Body of pancreas (tissue), 4 donors: Measurements from ENCODE around the gene RAB2B. TPM values are rescaled to one million over a fixed set of nuclear protein-coding genes. Genes with fewer than 3 reads are reported as not detected.
"Not testable (repeated sequence)": the region's sequence is repeated elsewhere in the genome, so short reads cannot be mapped to it uniquely, and the experiment has no call there.

Experiments used
- ATAC-seq: fragments of 150-250 bp; one replicate; pipeline ENCODE4 v1.9.1; 2016
- DNase-seq, 4 donors: peaks; one replicate each; pipeline ENCODE4 v3.0.0-alpha.2; 2019
- H3K27ac ChIP-seq, 4 donors: fragments of 200-600 bp; sonication (generic); 1 replicate in 3 of 4; 2 replicates in 1 of 4; pipeline versions ENCODE4 v1.5.1 to v1.6.1; 2016 to 2019; ENCODE audit warnings: mild to moderate bottlenecking in 1 of 4, mixed read lengths in 1 of 4, moderate library complexity in 1 of 4
- H3K27me3 ChIP-seq, 2 donors: fragments of 200-600 bp; sonication (generic); one replicate each; pipeline ENCODE4 v1.6.0; 2016; ENCODE audit warnings: mild to moderate bottlenecking in 1 of 2
- H3K36me3 ChIP-seq, 2 donors: fragments of 200-600 bp; sonication (generic); replicated peaks in 1 of 2; 2 replicates each; pipeline ENCODE4 v1.5.1; 2016; ENCODE audit warnings: low read depth in 2 of 2; ENCODE audit not compliant: insufficient read depth in 1 of 2
- H3K4me1 ChIP-seq: fragments of 200-600 bp; sonication (generic); one replicate; pipeline ENCODE4 v1.6.0; 2016
- H3K4me3 ChIP-seq, 2 donors: fragments of 200-600 bp; sonication (generic); 1 replicate in 1 of 2; 2 replicates in 1 of 2; pipeline ENCODE4 v1.5.1; 2016 to 2019
- H3K9me3 ChIP-seq, 3 donors: fragments of 200-600 bp; sonication (generic); 1 replicate in 2 of 3; 2 replicates in 1 of 3; pipeline ENCODE4 v1.5.1; 2016
- POLR2A ChIP-seq, 3 donors: fragments of 450-650 bp; IDR thresholded peaks; one replicate each; pipeline ENCODE4 v1.6.1; 2016; ENCODE audit warnings: antibody characterized with exemption in 3 of 3, mild to moderate bottlenecking in 2 of 3
- WGBS, 2 donors: methylation state at CpG; one replicate each; pipeline ENCODE4 v1.1.5; 2017; 5-methylcytosine and 5-hydroxymethylcytosine counted together
- intact Hi-C: fragments of 100-400 bp; cut with DNase I; formaldehyde crosslinking; loops from one replicate; pipeline ENCODE4 v1.15.1; 2023
- total RNA-seq, 2 donors: library from RNA; depleted of rRNA; stranded (reverse); fragments of >200 nt; gene quantifications; one replicate each; pipeline ENCODE4 v1.1.0, GENCODE V29; 2016
- TF ChIP-seq, protein P1 (sequence below), 7 experiments: fragments of 450-650 bp in 4 of 7; fragments of 200-600 bp in 3 of 7; sonication (generic) in 3 of 7; IDR thresholded peaks; one replicate each; pipeline ENCODE4 v1.5.1; 2016 to 2019; ENCODE audit warnings: antibody characterized with exemption in 7 of 7

The RAB2B gene
- total RNA-seq, 2 donors from 2014 or later, result 13.5 to 15.6 TPM

DNA sequence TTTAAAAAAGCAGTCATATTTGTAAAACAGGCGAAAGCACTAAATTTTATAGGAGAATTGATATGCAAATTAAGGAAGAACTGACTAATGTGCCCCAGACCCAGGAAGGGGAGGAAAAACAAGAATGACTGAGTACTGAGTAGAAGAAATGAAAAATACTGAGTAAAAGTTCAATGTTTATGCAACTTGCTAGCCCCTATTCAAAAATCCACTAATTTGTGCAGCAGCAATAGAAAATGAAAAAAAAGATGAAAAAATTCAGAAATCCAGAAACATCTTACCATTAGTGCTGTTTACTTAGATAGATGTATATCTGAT is 26.9 kb downstream of the RAB2B start:
- Histone ChIP-seq H3K36me3 (no peaks in the 10 kb centered on the region), H3K4me3 (no peak overlapping the region), H3K9me3 (no peaks in the 10 kb centered on the region), H3K27ac (no peak overlapping the region), H3K4me1 (peaks cover 14% of the 10 kb centered on the region), H3K27me3 (no peaks in the 10 kb centered on the region)
- no peak for ATAC-seq
- no peak for TF ChIP-seq POLR2A (IDR thresholded peaks at IDR 0.05)
- TF ChIP-seq, protein P1, sequence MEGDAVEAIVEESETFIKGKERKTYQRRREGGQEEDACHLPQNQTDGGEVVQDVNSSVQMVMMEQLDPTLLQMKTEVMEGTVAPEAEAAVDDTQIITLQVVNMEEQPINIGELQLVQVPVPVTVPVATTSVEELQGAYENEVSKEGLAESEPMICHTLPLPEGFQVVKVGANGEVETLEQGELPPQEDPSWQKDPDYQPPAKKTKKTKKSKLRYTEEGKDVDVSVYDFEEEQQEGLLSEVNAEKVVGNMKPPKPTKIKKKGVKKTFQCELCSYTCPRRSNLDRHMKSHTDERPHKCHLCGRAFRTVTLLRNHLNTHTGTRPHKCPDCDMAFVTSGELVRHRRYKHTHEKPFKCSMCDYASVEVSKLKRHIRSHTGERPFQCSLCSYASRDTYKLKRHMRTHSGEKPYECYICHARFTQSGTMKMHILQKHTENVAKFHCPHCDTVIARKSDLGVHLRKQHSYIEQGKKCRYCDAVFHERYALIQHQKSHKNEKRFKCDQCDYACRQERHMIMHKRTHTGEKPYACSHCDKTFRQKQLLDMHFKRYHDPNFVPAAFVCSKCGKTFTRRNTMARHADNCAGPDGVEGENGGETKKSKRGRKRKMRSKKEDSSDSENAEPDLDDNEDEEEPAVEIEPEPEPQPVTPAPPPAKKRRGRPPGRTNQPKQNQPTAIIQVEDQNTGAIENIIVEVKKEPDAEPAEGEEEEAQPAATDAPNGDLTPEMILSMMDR (IDR thresholded peaks at IDR 0.05), result no peak
- intact Hi-C loops, result no loop called here
- DNase-seq, result no peak
- 77 to 93% methylated on average over 1 of the region's 1 CpG for WGBS, 2 donors

DNA sequence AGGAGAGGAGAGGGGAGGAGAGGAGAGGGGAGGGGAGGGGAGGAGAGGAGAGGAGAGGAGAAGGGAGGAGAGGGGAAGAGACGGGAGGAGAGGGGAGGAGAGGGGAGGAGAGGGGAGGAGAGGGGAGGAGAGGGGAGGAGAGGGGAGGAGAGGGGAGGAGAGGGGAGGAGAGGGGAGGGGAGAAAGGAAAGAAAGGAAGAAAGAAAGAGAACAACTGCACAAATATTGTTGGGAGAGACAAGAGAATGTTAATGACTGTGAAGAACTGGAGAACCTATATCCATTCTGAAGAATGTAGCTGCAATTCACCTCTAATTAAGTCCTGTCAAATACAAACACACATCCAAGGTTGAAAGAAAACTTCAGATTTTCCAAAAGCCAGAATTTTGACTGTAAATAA is 34.1 kb downstream of the RAB2B start:
- H3K36me3 ChIP-seq, DNase-seq, H3K27me3 ChIP-seq, H3K4me3 ChIP-seq, H3K9me3 ChIP-seq, ATAC-seq, H3K27ac ChIP-seq, intact Hi-C loops, H3K4me1 ChIP-seq: not testable (repeated sequence)
- 82% methylated on average over 1 of the region's 1 CpG; no CpG with 5 or more reads in 1 of the 2 donors for WGBS, 2 donors

DNA sequence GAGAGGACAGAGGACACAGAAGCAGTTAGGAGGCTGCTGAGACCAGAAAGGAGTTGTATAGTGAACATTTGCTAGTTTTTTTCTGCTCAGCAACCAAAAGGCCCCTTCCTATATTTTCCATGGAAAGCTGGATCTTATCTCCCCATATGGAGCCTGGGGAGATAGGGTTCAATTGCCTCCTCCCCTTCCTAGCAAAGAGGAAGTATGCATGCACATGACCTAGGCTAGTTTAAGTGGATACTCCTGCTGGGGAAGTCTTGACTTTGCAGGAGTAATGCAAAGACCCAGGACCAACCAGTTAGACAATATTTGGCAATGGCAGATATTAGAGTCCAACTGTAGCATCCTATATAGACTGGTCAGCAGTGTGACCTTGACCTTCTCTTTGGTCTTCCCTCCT is 35.9 kb downstream of the RAB2B start:
- H3K4me3 ChIP-seq, result no peak overlapping the region
- no peak for TF ChIP-seq POLR2A (IDR thresholded peaks at IDR 0.05)
- TF ChIP-seq, protein P1 (IDR thresholded peaks at IDR 0.05), result no peak
- no peaks in the 10 kb centered on the region for H3K27me3 ChIP-seq
- ATAC-seq (no peak), DNase-seq (no peak)
- no peaks in the 10 kb centered on the region for H3K36me3 ChIP-seq
- peaks cover 16% of the 10 kb centered on the region for H3K4me1 ChIP-seq
- intact Hi-C loops, result no loop called here
- H3K9me3 ChIP-seq, result no peaks in the 10 kb centered on the region
- no peak overlapping the region for H3K27ac ChIP-seq

DNA sequence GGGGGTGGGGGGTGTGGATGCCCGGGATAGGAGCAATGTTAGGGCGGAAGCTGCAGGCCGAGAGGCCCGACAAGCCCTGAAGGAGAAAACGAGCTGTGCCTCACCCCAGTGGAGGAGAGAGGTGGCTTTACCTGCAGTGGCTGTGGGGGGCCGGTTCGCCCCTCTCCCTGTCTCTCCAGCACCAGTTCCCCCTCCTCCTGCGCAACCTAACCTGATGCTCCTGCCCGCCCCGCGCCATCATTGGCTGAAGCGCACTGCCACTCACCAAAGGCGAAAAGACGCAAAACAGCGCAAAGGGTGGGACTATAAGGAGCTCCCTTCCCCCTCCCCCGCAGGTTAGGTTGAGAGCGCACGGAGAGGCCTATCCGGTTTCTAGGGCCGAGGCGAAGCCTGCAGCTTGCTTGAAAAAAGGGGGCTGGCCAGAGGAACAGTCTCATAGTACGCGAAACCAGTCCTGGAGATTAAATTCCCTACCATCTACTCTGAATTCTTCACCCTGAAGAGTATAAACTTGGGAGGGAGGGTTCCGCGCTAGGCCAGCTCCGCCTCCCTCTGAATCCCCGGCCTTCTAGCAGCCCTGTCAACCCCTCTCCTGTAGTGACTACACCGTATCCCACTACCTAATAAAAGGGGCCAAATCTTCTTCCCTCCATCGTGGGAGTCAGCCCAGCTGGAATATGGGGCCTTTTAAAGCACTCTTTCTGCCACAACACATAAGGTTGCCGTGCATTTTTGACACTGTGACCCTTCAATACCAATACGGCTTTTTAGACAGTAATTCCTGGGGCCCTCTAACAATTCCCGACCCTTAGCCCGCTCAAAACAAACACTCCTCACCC is 39.5 kb downstream of the RAB2B start:
- no peaks in the 10 kb centered on the region for H3K36me3 ChIP-seq
- DNase-seq, result peak; percentile 97 to 99 (median 98)
- TF ChIP-seq, protein P1 (IDR thresholded peaks at IDR 0.05), result peak in 1 of 7 experiments; percentile 5
- peak in 2 of 3 donors; percentile 64 to 65 for TF ChIP-seq POLR2A (IDR thresholded peaks at IDR 0.05)
- peak overlapping the region; percentile 80 to 93 (median 89) for H3K27ac ChIP-seq
- H3K4me1 ChIP-seq, result peaks cover 27% of the 10 kb centered on the region
- ATAC-seq, result peak; percentile 100
- H3K4me3 ChIP-seq, result peak overlapping the region; percentile 59 to 77
- intact Hi-C loops, result no loop called here
- H3K27me3 ChIP-seq, result no peaks in the 10 kb centered on the region
- 3 to 8% methylated on average over 18 to 32 of the region's 33 CpGs for WGBS, 2 donors
- H3K9me3 ChIP-seq, result no peaks in the 10 kb centered on the region

DNA sequence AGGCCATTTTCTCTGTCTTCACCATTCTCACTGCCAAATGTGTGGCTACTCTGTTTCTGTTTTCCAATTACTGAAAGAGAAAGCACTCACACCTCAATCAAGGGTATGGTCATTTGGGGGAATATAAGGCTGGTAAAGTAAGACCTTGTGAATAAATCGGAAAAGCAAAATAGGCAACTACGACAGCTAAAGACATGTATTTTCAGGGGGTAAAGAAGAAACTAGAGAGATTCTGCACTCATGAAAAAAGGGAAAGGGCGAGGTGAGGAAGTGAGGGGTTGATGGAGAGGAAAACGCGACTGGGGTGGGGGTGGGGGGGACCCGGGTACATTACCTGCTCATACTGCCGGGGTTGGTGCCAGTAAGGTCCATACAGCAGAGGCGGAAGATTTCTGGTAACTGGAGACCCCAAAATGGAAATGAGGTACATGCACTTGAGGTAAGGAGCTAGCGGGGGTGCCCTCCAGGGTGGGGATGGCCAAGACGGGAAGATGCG is 40.1 kb downstream of the RAB2B start:
- ATAC-seq (peak; percentile 13), DNase-seq (no peak)
- intact Hi-C loops, result no loop called here
- Histone ChIP-seq H3K36me3 (no peaks in the 10 kb centered on the region), H3K27ac (peak overlapping the region; percentile 80 to 93 (median 89)), H3K4me1 (peaks cover 27% of the 10 kb centered on the region), H3K9me3 (no peaks in the 10 kb centered on the region), H3K27me3 (no peaks in the 10 kb centered on the region), H3K4me3 (peak overlapping the region; percentile 59 to 77)
- TF ChIP-seq, protein P1 (IDR thresholded peaks at IDR 0.05), result no peak
- TF ChIP-seq POLR2A (IDR thresholded peaks at IDR 0.05), result no peak
- whole genome bisulfite sequencing, 2 donors, result 2% methylated on average over 11 of the region's 11 CpGs
